GM12891 (cell line): ENCODE measurements around the gene AHNAK2.

ENCODE experiments used
- POLR2A ChIP-seq: IDR thresholded peaks from 2 replicates; pipeline ENCODE4 v1.6.1; 2011; ENCODE audit warnings: low read depth, low read length, control low read depth
- POLR2AphosphoS5 ChIP-seq: IDR thresholded peaks from 2 replicates; pipeline ENCODE4 v1.6.1; 2011; ENCODE audit warnings: low read depth, low read length, control low read depth
- POU2F2 ChIP-seq: IDR thresholded peaks from 2 replicates; pipeline ENCODE4 v1.6.1; 2011; ENCODE audit warnings: low read depth, mild to moderate bottlenecking, control low read depth, low read length, moderate library complexity
- SPI1 ChIP-seq: IDR thresholded peaks from 2 replicates; pipeline ENCODE4 v1.6.1; 2011; ENCODE audit warnings: low read depth, low read length, control low read depth
- TAF1 ChIP-seq: IDR thresholded peaks from 2 replicates; pipeline ENCODE4 v1.6.1; 2011; ENCODE audit warnings: low read depth, low read length, control low read depth

- TF ChIP-seq POLR2A (no peak), POLR2AphosphoS5 (no peak), POU2F2 (no peak), TAF1 (no peak), SPI1 (no peak)
Measured at GRCh38 chr14:105013150-105013785, 35.1 kb upstream of the AHNAK2 start.
